PC-3 (cell line): ENCODE results near the gene PKN1. TPM values are rescaled to one million over a fixed set of nuclear protein-coding genes. Genes with fewer than 3 reads are reported as not detected.

Experiments used
- ATAC-seq: fragments of 200-7000 bp; cut with Tn5 transposase; 2 replicates; pipeline ENCODE4 v1.9.1; 2020; ENCODE audit warnings: mild to moderate bottlenecking, moderate library complexity
- BruUV-seq: library from RNA; stranded (reverse); fragments of 400-500 nt; replicated peaks from 2 replicates; lab custom pipeline; 2021; lab: Mats Ljungman, UMichigan
- CTCF ChIA-PET: fragments of 300-600 bp; sonication (Branson Sonifier 250); formaldehyde crosslinking; loops from one replicate; lab custom pipeline; 2022; ENCODE audit warnings: antibody characterized with exemption; lab: Charles Lee
- POLR2A ChIA-PET: fragments of 300-600 bp; sonication (Branson Sonifier 250); formaldehyde crosslinking; loops from one replicate; lab custom pipeline; 2022; ENCODE audit warnings: antibody characterized with exemption; ENCODE audit not compliant: unreplicated experiment; lab: Charles Lee
- DNase-seq: peaks from one replicate; pipeline ENCODE4 v3.0.0-alpha.2; 2015
- H2AFZ ChIP-seq: fragments of 300-600 bp; sonication (generic); 2 replicates; pipeline ENCODE4 v1.6.0; 2016; ENCODE audit warnings: antibody characterized with exemption, low read length
- H3F3A ChIP-seq: fragments of 300-600 bp; sonication (generic); one replicate; pipeline ENCODE4 v1.6.0; 2017; ENCODE audit warnings: antibody characterized with exemption, low read length, control low read depth, mild to moderate bottlenecking; ENCODE audit not compliant: unreplicated experiment
- H3K27ac ChIP-seq: fragments of 300-600 bp; sonication (generic); 2 replicates; pipeline ENCODE4 v1.5.1; 2016; ENCODE audit warnings: mild to moderate bottlenecking, low read length
- H3K27me3 ChIP-seq: fragments of 300-600 bp; sonication (generic); 2 replicates; pipeline ENCODE4 v1.6.1; 2016; ENCODE audit warnings: low read length, mixed read lengths
- H3K36me3 ChIP-seq: fragments of 300-600 bp; sonication (generic); 2 replicates; pipeline ENCODE4 v1.6.1; 2016; ENCODE audit warnings: low read depth, mixed run types, low read length, mixed read lengths
- H3K4me1 ChIP-seq: fragments of 300-600 bp; sonication (generic); 2 replicates; pipeline ENCODE4 v1.5.1; 2016; ENCODE audit warnings: low read length; ENCODE audit not compliant: insufficient read depth
- H3K4me2 ChIP-seq: fragments of 300-600 bp; sonication (generic); 2 replicates; pipeline ENCODE4 v1.6.0; 2016; ENCODE audit warnings: low read length
- H3K4me3 ChIP-seq: fragments of 300-600 bp; sonication (generic); 2 replicates; pipeline ENCODE4 v1.5.1; 2016; ENCODE audit warnings: mild to moderate bottlenecking, low read length, mixed read lengths
- H3K79me2 ChIP-seq: fragments of 300-600 bp; sonication (generic); 2 replicates; pipeline ENCODE4 v1.6.1; 2017; ENCODE audit warnings: low read length, mixed read lengths
- H3K9ac ChIP-seq: fragments of 300-600 bp; sonication (generic); 2 replicates; pipeline ENCODE4 v1.6.0; 2016; ENCODE audit warnings: mild to moderate bottlenecking, low read length
- H3K9me2 ChIP-seq: fragments of 300-600 bp; sonication (generic); replicated peaks from 2 replicates; pipeline ENCODE4 v1.6.1; 2016; ENCODE audit warnings: mixed run types, low read length, mixed read lengths
- H3K9me3 ChIP-seq: fragments of 300-600 bp; sonication (generic); 2 replicates; pipeline ENCODE4 v1.6.1; 2016; ENCODE audit warnings: low read length, mixed read lengths
- H4K20me1 ChIP-seq: fragments of 300-600 bp; sonication (generic); 2 replicates; pipeline ENCODE4 v1.6.1; 2016; ENCODE audit warnings: low read length, mixed read lengths
- EZH2 ChIP-seq: fragments of 300-600 bp; sonication (generic); IDR thresholded peaks from one replicate; pipeline ENCODE4 v1.6.1; 2017; ENCODE audit warnings: antibody characterized with exemption, mild to moderate bottlenecking, low read length; ENCODE audit not compliant: unreplicated experiment
- EZH2phosphoT487 ChIP-seq: fragments of 300-600 bp; sonication (generic); IDR thresholded peaks from 2 replicates; pipeline ENCODE4 v1.6.1; 2018; ENCODE audit warnings: mild to moderate bottlenecking, antibody characterized with exemption, low read length, borderline replicate concordance
- intact Hi-C: fragments of 100-400 bp; cut with micrococcal nuclease; formaldehyde crosslinking; loops from 2 replicates; pipeline ENCODE4 v1.9.0; 2023
- total RNA-seq: library from RNA; depleted of rRNA; stranded (reverse); fragments of >200 nt; gene quantifications from 2 replicates; pipeline ENCODE4 v1.2.3, GENCODE V29; 2014; rRNA removed
- TF ChIP-seq, protein P1 (sequence below): fragments of 300-600 bp; sonication (generic); conservative IDR thresholded peaks from 2 replicates; pipeline ENCODE4 v1.5.1; 2017; ENCODE audit warnings: antibody characterized with exemption, low read depth, mild to moderate bottlenecking, low read length

Gene PKN1
- total RNA-seq, 1 experiment from 2014 or later = 186 TPM

DNA sequence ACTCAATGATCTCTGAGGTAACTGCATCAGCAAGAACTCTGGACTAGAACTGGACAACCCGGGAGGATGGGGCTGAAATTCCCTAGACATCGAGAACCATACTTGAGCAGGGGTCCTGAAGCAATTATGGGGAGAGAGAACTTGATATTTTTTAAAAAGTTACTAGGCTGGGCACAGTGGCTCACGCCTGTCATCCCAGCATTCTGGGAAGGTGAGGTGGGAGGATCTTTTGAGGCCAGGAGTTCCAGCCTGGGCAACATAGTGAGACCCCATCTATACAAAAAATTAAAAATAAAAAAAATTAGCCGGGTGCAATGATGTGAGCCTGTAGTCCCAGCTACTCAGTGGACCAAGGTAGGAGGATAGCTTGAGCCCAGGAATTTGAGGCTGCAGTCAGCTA is 87.4 kb downstream of the PKN1 start:
- TF ChIP-seq EZH2 (no peak), EZH2phosphoT487 (no peak)
- TF ChIP-seq, protein P1, sequence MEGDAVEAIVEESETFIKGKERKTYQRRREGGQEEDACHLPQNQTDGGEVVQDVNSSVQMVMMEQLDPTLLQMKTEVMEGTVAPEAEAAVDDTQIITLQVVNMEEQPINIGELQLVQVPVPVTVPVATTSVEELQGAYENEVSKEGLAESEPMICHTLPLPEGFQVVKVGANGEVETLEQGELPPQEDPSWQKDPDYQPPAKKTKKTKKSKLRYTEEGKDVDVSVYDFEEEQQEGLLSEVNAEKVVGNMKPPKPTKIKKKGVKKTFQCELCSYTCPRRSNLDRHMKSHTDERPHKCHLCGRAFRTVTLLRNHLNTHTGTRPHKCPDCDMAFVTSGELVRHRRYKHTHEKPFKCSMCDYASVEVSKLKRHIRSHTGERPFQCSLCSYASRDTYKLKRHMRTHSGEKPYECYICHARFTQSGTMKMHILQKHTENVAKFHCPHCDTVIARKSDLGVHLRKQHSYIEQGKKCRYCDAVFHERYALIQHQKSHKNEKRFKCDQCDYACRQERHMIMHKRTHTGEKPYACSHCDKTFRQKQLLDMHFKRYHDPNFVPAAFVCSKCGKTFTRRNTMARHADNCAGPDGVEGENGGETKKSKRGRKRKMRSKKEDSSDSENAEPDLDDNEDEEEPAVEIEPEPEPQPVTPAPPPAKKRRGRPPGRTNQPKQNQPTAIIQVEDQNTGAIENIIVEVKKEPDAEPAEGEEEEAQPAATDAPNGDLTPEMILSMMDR = no peak
- Histone ChIP-seq H3K9me2 (no peaks in the 10 kb centered on the region), H4K20me1 (peaks cover 21% of the 10 kb centered on the region), H3K36me3 (peaks cover 19% of the 10 kb centered on the region), H3K9me3 (no peaks in the 10 kb centered on the region), H3K79me2 (peaks cover 27% of the 10 kb centered on the region), H3K4me2 (peak overlapping the region; percentile 41), H3F3A (peaks cover 17% of the 10 kb centered on the region), H2AFZ (no peak overlapping the region), H3K4me1 (peaks cover 28% of the 10 kb centered on the region), H3K27me3 (no peaks in the 10 kb centered on the region), H3K9ac (peak overlapping the region; percentile 35), H3K4me3 (no peak overlapping the region), H3K27ac (peak overlapping the region; percentile 93)
- ATAC-seq (no peak), DNase-seq (no peak)
- ChIA-PET CTCF (interaction anchor here (1.0 kb wide), 1 partner anchor 15 kb away, joined by 3 read pairs; no protein-coding TSS in a partner anchor), POLR2A (no interaction called here)
- BruUV-seq = no TSS peak
- intact Hi-C loops = no loop called here

Other genes with a start within 250 kb of the PKN1 start
- gene ADGRL1, start 227.1 kb upstream of the PKN1 start, total RNA-seq = 37.2 and 39.3 TPM in 2 replicates
- 105 and 120 TPM in 2 replicates for gene ADGRE5, start 51.9 kb upstream of the PKN1 start, total RNA-seq
- gene DDX39A, start 14.0 kb upstream of the PKN1 start, total RNA-seq = 308 and 311 TPM in 2 replicates
- gene PTGER1, start 42.0 kb downstream of the PKN1 start, total RNA-seq = 2.2 and 2.4 TPM in 2 replicates
- gene GIPC1, start 62.8 kb downstream of the PKN1 start, total RNA-seq = 538 and 671 TPM in 2 replicates
- 167 and 178 TPM in 2 replicates for gene DNAJB1, start 85.1 kb downstream of the PKN1 start, total RNA-seq
- gene TECR, start 96.3 kb downstream of the PKN1 start, total RNA-seq = 144 and 145 TPM in 2 replicates
- 1,095 and 1,098 TPM in 2 replicates for gene NDUFB7, start 138.8 kb downstream of the PKN1 start, total RNA-seq
- not detected in 2 replicates for gene CLEC17A, start 149.8 kb downstream of the PKN1 start, total RNA-seq
- gene ADGRE3, start 241.5 kb downstream of the PKN1 start, total RNA-seq = not detected in 2 replicates